Fibroblast of lung (primary cell): ENCODE results near the gene TTBK2.

Experiments
- CTCF ChIP-seq, 2 donors: IDR thresholded peaks in 1 of 2; conservative IDR thresholded peaks in 1 of 2; 1 replicate in 1 of 2; 2 replicates in 1 of 2; pipeline ENCODE4 v1.5.1; 2011 to 2012; ENCODE audit warnings: low read length in 2 of 2, control low read depth in 1 of 2, inconsistent platforms in 1 of 2, low read depth in 1 of 2, mild to moderate bottlenecking in 1 of 2
- EZH2 ChIP-seq: IDR thresholded peaks from 2 replicates; pipeline ENCODE4 v1.5.1; 2012; ENCODE audit warnings: low read length, control low read depth, mild to moderate bottlenecking; ENCODE audit errors: missing control alignments

DNA sequence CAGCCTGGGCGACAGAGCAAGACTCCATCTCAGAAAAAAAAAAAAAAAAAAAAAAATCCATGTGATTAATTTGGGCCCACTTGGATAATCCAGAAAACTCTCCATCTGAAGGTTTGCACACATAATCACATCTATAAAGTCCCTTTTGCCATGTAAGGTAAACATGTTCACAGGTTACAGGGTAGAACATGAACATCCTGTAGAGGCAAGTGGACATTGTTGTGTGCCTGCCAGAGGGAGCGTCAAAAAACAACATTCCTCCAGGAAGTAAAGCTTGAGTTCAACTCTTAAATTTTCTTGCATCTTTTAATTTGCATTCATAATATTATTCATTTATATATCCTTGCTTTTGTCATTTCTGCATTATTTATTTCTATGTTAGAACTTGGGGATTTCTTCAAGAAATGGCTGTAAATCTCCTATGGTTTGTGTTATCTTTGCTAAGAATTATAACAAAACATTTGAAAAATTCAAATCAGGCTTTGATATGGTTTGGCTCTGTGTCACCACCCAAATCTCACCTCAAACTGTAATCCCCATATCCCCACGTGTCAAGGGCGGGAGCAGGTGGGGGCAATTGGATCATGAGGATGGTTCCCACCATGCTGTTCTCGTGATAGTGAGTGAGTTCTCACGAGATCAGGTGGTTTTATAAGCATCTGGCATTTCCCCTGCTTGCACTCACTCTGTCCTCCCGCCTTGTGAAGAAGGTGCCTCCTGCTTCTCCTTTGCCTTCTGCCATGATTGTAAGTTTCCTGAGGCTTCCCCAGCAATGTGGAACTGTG is 11.3 kb upstream of the TTBK2 start:
- TF ChIP-seq CTCF (conservative IDR thresholded peaks at IDR 0.05 in 1 of 2, IDR thresholded peaks at IDR 0.05 in 1 of 2; ENCODE audit: low read depth in 1 of 2, low read length in 2 of 2) (no peak), EZH2 (no peak)
